NK-92 (cell line): Measurements from ENCODE around the gene MT1F.
"Not testable (repeated sequence)": the region's sequence is repeated elsewhere in the genome, so short reads cannot be mapped to it uniquely, and the experiment has no call there.

Experiments used
- DNase-seq: peaks from one replicate; lab custom pipeline; 2025; ENCODE audit not compliant: unreplicated experiment; lab: John Stamatoyannopoulos, UW

Gene MT1F

GRCh38 chr16:56643080-56643778 lies 14.5 kb upstream of the MT1F start:
- no peak for DNase-seq

GRCh38 chr16:56643833-56644232 lies 13.9 kb upstream of the MT1F start:
- DNase-seq, result no peak

GRCh38 chr16:56645311-56645710 lies 12.4 kb upstream of the MT1F start:
- DNase-seq, result no peak

GRCh38 chr16:56645838-56646237 lies 11.9 kb upstream of the MT1F start:
- no peak for DNase-seq

- no peak for DNase-seq
Measured at GRCh38 chr16:56647641-56648431, 9.9 kb upstream of the MT1F start.

GRCh38 chr16:56649271-56649670 lies 8.5 kb upstream of the MT1F start:
- no peak for DNase-seq

- no peak for DNase-seq
Measured at GRCh38 chr16:56649820-56650219, 7.9 kb upstream of the MT1F start.

- DNase-seq, result no peak
Measured at GRCh38 chr16:56651586-56651985, 6.2 kb upstream of the MT1F start, which contains the start of gene MT1B. Gene MT1B, plus strand, starts transcription at chr16:56651886. Its CDS starts 68 bp downstream, at chr16:56651954.

GRCh38 chr16:56652600-56652999 lies 5.2 kb upstream of the MT1F start:
- no peak for DNase-seq

- no peak for DNase-seq
Measured at GRCh38 chr16:56653218-56653617, 4.5 kb upstream of the MT1F start.

GRCh38 chr16:56658327-56658875 lies 642 bp downstream of the MT1F start:
- no peak for DNase-seq

- DNase-seq, result no peak
Measured at GRCh38 chr16:56662357-56663354, 4.9 kb downstream of the MT1F start.

- DNase-seq, result no peak
Measured at GRCh38 chr16:56664506-56664905, 6.7 kb downstream of the MT1F start.

GRCh38 chr16:56665286-56666261 lies 7.8 kb downstream of the MT1F start:
- not testable (repeated sequence) for DNase-seq

- DNase-seq, result no peak
Measured at GRCh38 chr16:56667581-56668571, 10.1 kb downstream of the MT1F start, which contains the start of gene MT1G. Gene MT1G, minus strand, starts transcription at chr16:56668065. Its CDS starts 72 bp downstream, at chr16:56667993.

GRCh38 chr16:56669005-56669839 lies 11.5 kb downstream of the MT1F start, which contains the start of gene MT1H:
Gene MT1H, plus strand, starts transcription at chr16:56669814. Its CDS starts 71 bp downstream, at chr16:56669885.
- DNase-seq, result no peak

- no peak for DNase-seq
Measured at GRCh38 chr16:56669840-56670619, 12.3 kb downstream of the MT1F start.
